IMR-90 (cell line): Measurements from ENCODE around the gene ANO4. TPM values are rescaled to one million over a fixed set of nuclear protein-coding genes. Genes with fewer than 3 reads are reported as not detected.
A peak's percentile ranks its signal among the peaks of the same experiment; 100 is the strongest.

Experiments
- ATAC-seq: fragments of 200-7000 bp; cut with Tn5 transposase; 2 replicates; pipeline ENCODE4 v1.9.1; 2020; ENCODE audit warnings: low read depth, mild to moderate bottlenecking, moderate library complexity
- BruUV-seq: library from RNA; stranded (reverse); fragments of 400-500 nt; replicated peaks from 2 replicates; lab custom pipeline; 2021; lab: Mats Ljungman, UMichigan
- CTCF ChIA-PET: fragments of 300-600 bp; formaldehyde crosslinking; extraction: SDS; loops from one replicate; lab custom pipeline; 2021; ENCODE audit warnings: antibody characterized with exemption; lab: Yijun Ruan, JAX
- POLR2A ChIA-PET: fragments of 300-600 bp; sonication (Branson Sonifier 250); formaldehyde crosslinking; loops from one replicate; lab custom pipeline; 2022; ENCODE audit warnings: antibody characterized with exemption; ENCODE audit not compliant: unreplicated experiment; lab: Charles Lee
- DNase-seq: peaks from one replicate; pipeline ENCODE4 v3.0.0; 2013
- H2AFZ ChIP-seq: replicated peaks from 2 replicates; pipeline ENCODE3; 2013; ENCODE audit warnings: low read length, mild to moderate bottlenecking; ENCODE audit not compliant: poor library complexity
- H2AK5ac ChIP-seq: 2 replicates; pipeline ENCODE4 v1.6.1; 2013; ENCODE audit warnings: low read depth, low read length, inconsistent platforms
- H2AK9ac ChIP-seq: replicated peaks from 2 replicates; pipeline ENCODE3; 2013; ENCODE audit warnings: mild to moderate bottlenecking, low read depth, low read length, moderate library complexity; ENCODE audit not compliant: poor library complexity
- H2BK120ac ChIP-seq: 2 replicates; pipeline ENCODE4 v1.6.1; 2013; ENCODE audit warnings: low read depth, low read length, inconsistent platforms
- H2BK15ac ChIP-seq: 3 replicates; pipeline ENCODE4 v1.6.1; 2013; ENCODE audit warnings: low read depth, low read length, inconsistent platforms
- H2BK20ac ChIP-seq: 2 replicates; pipeline ENCODE4 v1.6.1; 2013; ENCODE audit warnings: low read depth, mild to moderate bottlenecking, inconsistent platforms, low read length, moderate library complexity
- H2BK5ac ChIP-seq: 2 replicates; pipeline ENCODE4 v1.6.1; 2013; ENCODE audit warnings: mild to moderate bottlenecking, low read depth, low read length, inconsistent platforms; ENCODE audit not compliant: poor library complexity, severe bottlenecking
- H3K14ac ChIP-seq: replicated peaks from 2 replicates; pipeline ENCODE4 v1.6.1; 2013; ENCODE audit warnings: low read depth, low read length, inconsistent platforms
- H3K18ac ChIP-seq: 2 replicates; pipeline ENCODE4 v1.6.1; 2013; ENCODE audit warnings: low read depth, low read length, control low read depth
- H3K23ac ChIP-seq: 2 replicates; pipeline ENCODE4 v1.6.1; 2013; ENCODE audit warnings: low read depth, low read length, inconsistent platforms
- H3K27ac ChIP-seq: 2 replicates; pipeline ENCODE4 v1.5.1; 2013; ENCODE audit warnings: mild to moderate bottlenecking, control low read depth, low read length; ENCODE audit not compliant: insufficient read depth
- H3K27me3 ChIP-seq: 2 replicates; pipeline ENCODE4 v1.6.1; 2013; ENCODE audit warnings: low read length; ENCODE audit not compliant: control insufficient read depth, insufficient read depth
- H3K36me3 ChIP-seq: 2 replicates; pipeline ENCODE4 v1.6.1; 2013; ENCODE audit warnings: low read length, mixed read lengths; ENCODE audit not compliant: control insufficient read depth, insufficient read depth
- H3K4ac ChIP-seq: 2 replicates; pipeline ENCODE4 v1.6.1; 2013; ENCODE audit warnings: low read depth, low read length, inconsistent platforms
- H3K4me1 ChIP-seq: 2 replicates; pipeline ENCODE4 v1.6.1; 2013; ENCODE audit warnings: low read length, mixed read lengths; ENCODE audit not compliant: control insufficient read depth, insufficient read depth
- H3K4me2 ChIP-seq: 2 replicates; pipeline ENCODE4 v1.6.1; 2013; ENCODE audit warnings: low read depth, mild to moderate bottlenecking, control low read depth, low read length, moderate library complexity
- H3K4me3 ChIP-seq: 2 replicates; pipeline ENCODE4 v1.5.1; 2013; ENCODE audit warnings: low read depth, mild to moderate bottlenecking, control low read depth, low read length, moderate library complexity; ENCODE audit not compliant: insufficient read depth
- H3K56ac ChIP-seq: 2 replicates; pipeline ENCODE4 v1.6.1; 2013; ENCODE audit warnings: low read length, inconsistent platforms; ENCODE audit not compliant: insufficient read depth; ENCODE audit errors: extremely low read depth
- H3K79me1 ChIP-seq, 2 experiments: 2 replicates each; pipeline ENCODE4 v1.6.1; 2013; ENCODE audit warnings: low read length in 2 of 2, inconsistent platforms in 1 of 2, low read depth in 1 of 2
- H3K9ac ChIP-seq: 2 replicates; pipeline ENCODE4 v1.6.1; 2013; ENCODE audit warnings: low read depth, low read length, control low read depth
- H3K9me1 ChIP-seq: 2 replicates; pipeline ENCODE4 v1.6.1; 2013; ENCODE audit warnings: low read length, inconsistent platforms; ENCODE audit not compliant: insufficient read depth
- H3K9me3 ChIP-seq: 2 replicates; pipeline ENCODE4 v1.6.1; 2013; ENCODE audit warnings: low read length; ENCODE audit not compliant: control insufficient read depth, insufficient read depth
- H4K20me1 ChIP-seq: 2 replicates; pipeline ENCODE4 v1.6.1; 2013; ENCODE audit warnings: low read length, inconsistent platforms; ENCODE audit not compliant: insufficient read depth
- H4K5ac ChIP-seq: 2 replicates; pipeline ENCODE4 v1.6.1; 2013; ENCODE audit warnings: mild to moderate bottlenecking, low read depth, low read length, control low read depth
- H4K8ac ChIP-seq, 2 experiments: 2 replicates each; pipeline ENCODE4 v1.6.1; 2013; ENCODE audit warnings: low read depth in 2 of 2, low read length in 2 of 2, control low read depth in 1 of 2, inconsistent platforms in 1 of 2
- H4K91ac ChIP-seq: 2 replicates; pipeline ENCODE4 v1.6.1; 2013; ENCODE audit warnings: low read depth, low read length, inconsistent platforms; ENCODE audit not compliant: insufficient read depth
- BHLHE40 ChIP-seq: fragments of 150-350 bp; IDR thresholded peaks from 2 replicates; pipeline ENCODE4 v1.6.1; 2016; ENCODE audit warnings: mild to moderate bottlenecking, low read depth, low read length
- FOS ChIP-seq: fragments of 150-350 bp; IDR thresholded peaks from 2 replicates; pipeline ENCODE4 v1.6.1; 2016; ENCODE audit warnings: low read depth, low read length
- MAFK ChIP-seq: IDR thresholded peaks from 2 replicates; pipeline ENCODE4 v1.6.1; 2012; ENCODE audit warnings: low read depth, low read length, improper control_type of control experiment
- MXI1 ChIP-seq: IDR thresholded peaks from 2 replicates; pipeline ENCODE4 v1.6.1; 2012; ENCODE audit warnings: low read depth, mild to moderate bottlenecking, low read length, moderate library complexity, borderline replicate concordance
- NFE2L2 ChIP-seq: fragments of 150-350 bp; IDR thresholded peaks from 2 replicates; pipeline ENCODE4 v1.6.1; 2016; ENCODE audit warnings: low read depth, mild to moderate bottlenecking, low read length
- POLR2A ChIP-seq: IDR thresholded peaks from 2 replicates; pipeline ENCODE4 v1.6.1; 2012; ENCODE audit warnings: mild to moderate bottlenecking, low read depth, low read length
- RFX5 ChIP-seq: IDR thresholded peaks from 2 replicates; pipeline ENCODE4 v1.8.0; 2012; ENCODE audit warnings: low read depth, mild to moderate bottlenecking, low read length, moderate library complexity
- SMC3 ChIP-seq: fragments of 150-350 bp; IDR thresholded peaks from 2 replicates; pipeline ENCODE4 v1.6.1; 2016; ENCODE audit warnings: low read depth, mild to moderate bottlenecking, antibody characterized with exemption, low read length, moderate library complexity
- WGBS, 2 experiments: methylation state at CpG; one replicate each; pipeline versions ENCODE4 v1.1.5 to v1.1.7; 2013; ENCODE audit warnings: missing lambda C conversion rate in 2 of 2; ENCODE audit not compliant: insufficient read length in 1 of 2; ENCODE audit errors: extremely low coverage in 2 of 2; 5-methylcytosine and 5-hydroxymethylcytosine counted together
- dilution Hi-C: fragments of 300-500 bp; cut with HindIII; formaldehyde crosslinking; loops from one replicate; pipeline ENCODE4 v1.14.3; 2018; ENCODE audit warnings: low sequenced_read_pairs; ENCODE audit not compliant: unreplicated experiment
- in situ Hi-C: fragments of 300-500 bp; cut with MboI; formaldehyde crosslinking; loops from 3 replicates; pipeline ENCODE4 v1.14.3; 2019; ENCODE audit warnings: low sequenced_read_pairs, inconsistent platforms, mixed read lengths
- intact Hi-C: fragments of 100-400 bp; cut with micrococcal nuclease; formaldehyde crosslinking; loops from 2 replicates; pipeline ENCODE4 v1.10.0; 2022
- polyA plus RNA-seq, 3 experiments: library from polyadenylated mRNA; depleted of rRNA; stranded (reverse); fragments of >200 nt; gene quantifications; 2 replicates each; pipeline ENCODE4 v1.2.3, GENCODE V29; 2012; ENCODE audit warnings: low replicate concordance in 1 of 3
- total RNA-seq: library from RNA; depleted of rRNA; stranded (reverse); fragments of >200 nt; gene quantifications from 2 replicates; pipeline ENCODE4 v1.2.3, GENCODE V29; 2012

Gene ANO4
- total and polyA plus RNA-seq, 2 of the 4 experiments (the other 2 are of a cell fraction) = 4.7 to 10.2 TPM

DNA sequence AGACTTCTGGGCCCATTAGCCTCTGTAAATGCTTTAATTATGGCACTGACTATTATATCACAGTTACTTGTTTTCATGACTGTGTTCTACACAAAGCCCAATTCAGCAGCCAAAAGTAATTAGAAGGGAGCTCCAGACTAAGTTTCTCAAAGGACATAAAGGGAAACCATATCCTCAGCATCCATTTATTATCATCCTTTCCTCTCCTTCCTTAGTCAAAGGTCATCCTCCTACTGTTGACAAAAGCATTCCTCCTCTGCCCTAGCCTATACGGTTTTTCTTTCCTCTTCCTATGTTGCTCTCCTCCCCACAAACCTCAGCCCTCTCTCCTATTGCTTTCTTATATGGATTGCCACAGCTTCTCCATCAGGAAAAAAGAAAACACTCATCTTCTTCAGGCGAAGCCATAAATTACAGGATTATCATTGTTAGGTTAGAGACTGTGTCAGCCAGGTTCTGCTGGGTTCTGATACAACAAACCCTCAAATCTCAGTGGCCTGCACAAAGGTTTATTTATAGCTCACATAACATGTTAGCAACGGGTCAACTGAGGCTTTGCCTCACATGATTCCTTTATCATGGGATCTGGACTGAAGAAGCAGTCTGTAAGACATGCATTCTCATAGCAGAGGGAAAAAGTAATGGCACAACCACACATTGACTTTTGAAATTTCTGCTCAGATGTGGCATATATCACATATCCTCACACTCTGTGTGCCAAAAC, 208.3 kb downstream of the ANO4 start:
- Histone ChIP-seq H3K27ac (no peak overlapping the region), H4K8ac (no peak overlapping the region), H3K36me3 (no peaks in the 10 kb centered on the region), H3K9ac (no peak overlapping the region), H2AK9ac (no peak overlapping the region), H3K4me1 (no peaks in the 10 kb centered on the region), H2BK15ac (no peak overlapping the region), H4K5ac (no peak overlapping the region), H2BK20ac (no peak overlapping the region), H3K4me2 (no peak overlapping the region), H3K56ac (no peak overlapping the region), H4K91ac (no peak overlapping the region), H3K9me3 (no peaks in the 10 kb centered on the region), H3K14ac (no peak overlapping the region), H3K18ac (no peak overlapping the region), H3K4ac (no peak overlapping the region), H3K27me3 (no peaks in the 10 kb centered on the region), H3K4me3 (no peak overlapping the region), H2AFZ (no peak overlapping the region), H4K20me1 (no peaks in the 10 kb centered on the region), H2AK5ac (no peak overlapping the region), H3K9me1 (no peaks in the 10 kb centered on the region), H2BK120ac (no peak overlapping the region), H3K23ac (no peak overlapping the region), H2BK5ac (no peak overlapping the region), H3K79me1 (no peaks in the 10 kb centered on the region)
- CTCF ChIA-PET = no interaction called here
- dilution Hi-C loops = no loop called here
- BruUV-seq = no TSS peak
- no CpG with 5 or more reads among the region's 3 CpGs for WGBS, 2 experiments
- ATAC-seq (peak; percentile 24; the same call in 1 of the 2 replicates), DNase-seq (no peak)
- intact Hi-C loops = no loop called here
- TF ChIP-seq SMC3 (no peak), RFX5 (no peak), BHLHE40 (no peak), MXI1 (no peak), FOS (no peak), POLR2A (no peak), MAFK (no peak), NFE2L2 (no peak)
- in situ Hi-C loops = no loop called here
- POLR2A ChIA-PET = no interaction called here
